HEK293 (cell line): Measurements from ENCODE around the gene HELLS.

Source experiments
- CTCF ChIA-PET: fragments of 350-600 bp; formaldehyde crosslinking; extraction: SDS; loops from one replicate; lab custom pipeline; 2021; ENCODE audit warnings: antibody characterized with exemption; lab: Yijun Ruan, JAX
- POLR2A ChIA-PET: fragments of 300-600 bp; formaldehyde crosslinking; extraction: SDS; loops from one replicate; lab custom pipeline; 2020; ENCODE audit warnings: antibody characterized with exemption, inconsistent platforms; lab: Yijun Ruan, JAX
- H3K27ac ChIP-seq: fragments of 200-500 bp; sonication (Bioruptor generic); 2 replicates; pipeline ENCODE4 v1.5.1; 2014; ENCODE audit warnings: low read depth, low read length, control low read depth, inconsistent platforms; ENCODE audit errors: extremely low read depth
- H3K36me3 ChIP-seq, 2 experiments: fragments of 200-500 bp in 1 of 2; sonication (Bioruptor generic) in 1 of 2; 1 replicate in 1 of 2; 2 replicates in 1 of 2; pipeline ENCODE4 v1.5.1; 2014 to 2017; ENCODE audit warnings: inconsistent platforms in 2 of 2, low read length in 2 of 2; ENCODE audit not compliant: control insufficient read depth in 2 of 2, insufficient read depth in 1 of 2
- H3K4me1 ChIP-seq: fragments of 200-500 bp; sonication (Bioruptor generic); 2 replicates; pipeline ENCODE4 v1.5.1; 2014; ENCODE audit warnings: mild to moderate bottlenecking, low read length, inconsistent platforms; ENCODE audit not compliant: control insufficient read depth, insufficient read depth
- H3K4me3 ChIP-seq: 2 replicates; pipeline ENCODE4 v1.5.1; 2011; ENCODE audit warnings: low read depth, mild to moderate bottlenecking, control low read depth, low read length, moderate library complexity
- H3K9me3 ChIP-seq: fragments of 200-500 bp; sonication (Bioruptor generic); 2 replicates; pipeline ENCODE4 v1.5.1; 2014; ENCODE audit warnings: low read depth, low read length, inconsistent platforms; ENCODE audit not compliant: control insufficient read depth, insufficient read depth
- GLI4 ChIP-seq: fragments of 450-650 bp; formaldehyde crosslinking; IDR thresholded peaks from 2 replicates; pipeline ENCODE4 v1.5.1; 2016; ENCODE audit warnings: missing biosample characterization, missing genetic modification characterization
- HOXA7 ChIP-seq: sonication (generic); formaldehyde crosslinking; IDR thresholded peaks from 2 replicates; pipeline ENCODE4 v1.8.1; 2022; ENCODE audit warnings: missing genetic modification reagents, borderline replicate concordance
- KLF16 ChIP-seq: fragments of 450-650 bp; formaldehyde crosslinking; IDR thresholded peaks from 2 replicates; pipeline ENCODE4 v1.5.1; 2017; ENCODE audit warnings: missing biosample characterization, missing genetic modification characterization
- MZF1 ChIP-seq: fragments of 450-650 bp; formaldehyde crosslinking; IDR thresholded peaks from 2 replicates; pipeline ENCODE4 v1.5.1; 2017; ENCODE audit warnings: missing biosample characterization, missing genetic modification characterization, borderline replicate concordance
- OVOL3 ChIP-seq: fragments of 450-650 bp; formaldehyde crosslinking; IDR thresholded peaks from 2 replicates; pipeline ENCODE4 v1.5.1; 2016; ENCODE audit warnings: missing biosample characterization, missing genetic modification characterization
- WT1 ChIP-seq: fragments of 450-650 bp; formaldehyde crosslinking; IDR thresholded peaks from 2 replicates; pipeline ENCODE4 v1.5.1; 2016; ENCODE audit warnings: missing biosample characterization, missing genetic modification characterization
- ZBTB7A ChIP-seq: fragments of 450-650 bp; formaldehyde crosslinking; IDR thresholded peaks from 2 replicates; pipeline ENCODE4 v1.5.1; 2016; ENCODE audit warnings: low read depth, missing biosample characterization, missing genetic modification characterization
- ZNF121 ChIP-seq: fragments of 450-650 bp; formaldehyde crosslinking; IDR thresholded peaks from 2 replicates; pipeline ENCODE4 v1.5.1; 2016; ENCODE audit warnings: missing biosample characterization, missing genetic modification characterization
- ZNF16 ChIP-seq: fragments of 450-650 bp; formaldehyde crosslinking; IDR thresholded peaks from 2 replicates; pipeline ENCODE4 v1.5.1; 2016; ENCODE audit warnings: low read depth, missing biosample characterization, missing genetic modification characterization
- ZNF19 ChIP-seq: fragments of 450-650 bp; formaldehyde crosslinking; IDR thresholded peaks from 2 replicates; pipeline ENCODE4; 2016; ENCODE audit warnings: missing biosample characterization, missing genetic modification characterization, low read depth
- ZNF2 ChIP-seq: fragments of 450-650 bp; formaldehyde crosslinking; IDR thresholded peaks from 2 replicates; pipeline ENCODE4 v1.5.1; 2016; ENCODE audit warnings: missing biosample characterization, missing genetic modification characterization
- ZNF202 ChIP-seq: fragments of 450-650 bp; formaldehyde crosslinking; IDR thresholded peaks from 2 replicates; pipeline ENCODE4 v1.5.1; 2016; ENCODE audit warnings: missing biosample characterization, missing genetic modification characterization, borderline replicate concordance
- ZNF211 ChIP-seq: fragments of 450-650 bp; formaldehyde crosslinking; IDR thresholded peaks from 2 replicates; pipeline ENCODE4 v1.5.1; 2016; ENCODE audit warnings: low read depth, missing biosample characterization, missing genetic modification characterization
- ZNF23 ChIP-seq: fragments of 450-650 bp; formaldehyde crosslinking; IDR thresholded peaks from 2 replicates; pipeline ENCODE4 v1.5.1; 2016; ENCODE audit warnings: missing biosample characterization, missing genetic modification characterization, borderline replicate concordance
- ZNF292 ChIP-seq: fragments of 450-650 bp; formaldehyde crosslinking; IDR thresholded peaks from 2 replicates; pipeline ENCODE4 v1.5.1; 2016; ENCODE audit warnings: low read depth, missing biosample characterization, missing genetic modification characterization, borderline replicate concordance
- ZNF354C ChIP-seq: fragments of 450-650 bp; formaldehyde crosslinking; IDR thresholded peaks from 2 replicates; pipeline ENCODE4 v1.5.1; 2016; ENCODE audit warnings: missing biosample characterization, missing genetic modification characterization, low read depth, borderline replicate concordance
- ZNF391 ChIP-seq: fragments of 450-650 bp; formaldehyde crosslinking; IDR thresholded peaks from 2 replicates; pipeline ENCODE4 v1.5.1; 2016; ENCODE audit warnings: low read depth, missing biosample characterization, missing genetic modification characterization, borderline replicate concordance
- ZNF404 ChIP-seq: fragments of 450-650 bp; formaldehyde crosslinking; IDR thresholded peaks from 2 replicates; pipeline ENCODE4 v1.5.1; 2017; ENCODE audit warnings: missing biosample characterization, missing genetic modification characterization
- ZNF426 ChIP-seq: fragments of 450-650 bp; formaldehyde crosslinking; IDR thresholded peaks from 2 replicates; pipeline ENCODE4 v1.5.1; 2017; ENCODE audit warnings: missing biosample characterization, missing genetic modification characterization, mild to moderate bottlenecking, inconsistent platforms, moderate library complexity
- ZNF549 ChIP-seq: fragments of 450-650 bp; IDR thresholded peaks from 2 replicates; pipeline ENCODE4 v1.5.1; 2018; ENCODE audit warnings: missing biosample characterization, missing genetic modification characterization, mild to moderate bottlenecking, inconsistent platforms, moderate library complexity
- ZNF658 ChIP-seq: fragments of 450-650 bp; formaldehyde crosslinking; IDR thresholded peaks from 2 replicates; pipeline ENCODE4; 2016; ENCODE audit warnings: missing biosample characterization, missing genetic modification characterization
- ZNF660 ChIP-seq: fragments of 450-650 bp; IDR thresholded peaks from 2 replicates; pipeline ENCODE4 v1.5.1; 2018; ENCODE audit warnings: missing biosample characterization, mild to moderate bottlenecking, missing genetic modification characterization
- ZNF670 ChIP-seq: fragments of 450-650 bp; formaldehyde crosslinking; IDR thresholded peaks from 2 replicates; pipeline ENCODE4 v1.5.1; 2016; ENCODE audit warnings: missing biosample characterization, missing genetic modification characterization, low read depth
- ZNF76 ChIP-seq: fragments of 450-650 bp; formaldehyde crosslinking; IDR thresholded peaks from 2 replicates; pipeline ENCODE4; 2016; ENCODE audit warnings: low read depth, missing biosample characterization, missing genetic modification characterization, borderline replicate concordance
- ZNF785 ChIP-seq: fragments of 450-650 bp; formaldehyde crosslinking; IDR thresholded peaks from 2 replicates; pipeline ENCODE4 v1.5.1; 2016; ENCODE audit warnings: missing biosample characterization, missing genetic modification characterization
- ZNF792 ChIP-seq: fragments of 450-650 bp; formaldehyde crosslinking; IDR thresholded peaks from 2 replicates; pipeline ENCODE4 v1.5.1; 2016; ENCODE audit warnings: missing biosample characterization, missing genetic modification characterization
- ZNF837 ChIP-seq: fragments of 450-650 bp; formaldehyde crosslinking; IDR thresholded peaks from 2 replicates; pipeline ENCODE4 v1.5.1; 2016; ENCODE audit warnings: missing biosample characterization, missing genetic modification characterization
- ZSCAN30 ChIP-seq: fragments of 450-650 bp; IDR thresholded peaks from 2 replicates; pipeline ENCODE4 v1.5.1; 2018; ENCODE audit warnings: missing biosample characterization, mild to moderate bottlenecking, missing genetic modification characterization, moderate library complexity
- TF ChIP-seq, protein P1 (sequence below): fragments of 450-650 bp; formaldehyde crosslinking; IDR thresholded peaks from 2 replicates; pipeline ENCODE4; 2016; ENCODE audit warnings: missing biosample characterization, missing genetic modification characterization
- TF ChIP-seq, protein P2 (sequence below): fragments of 450-650 bp; formaldehyde crosslinking; IDR thresholded peaks from 2 replicates; pipeline ENCODE4 v1.5.1; 2016; ENCODE audit warnings: missing biosample characterization, missing genetic modification characterization
- TF ChIP-seq, protein P3 (sequence below): fragments of 450-650 bp; formaldehyde crosslinking; IDR thresholded peaks from 2 replicates; pipeline ENCODE4 v1.5.1; 2016; ENCODE audit warnings: missing biosample characterization, missing genetic modification characterization
- TF ChIP-seq, protein P4 (sequence below): fragments of 450-650 bp; IDR thresholded peaks from 2 replicates; pipeline ENCODE4 v1.5.1; 2018; ENCODE audit warnings: missing biosample characterization, missing genetic modification characterization

HELLS gene

DNA sequence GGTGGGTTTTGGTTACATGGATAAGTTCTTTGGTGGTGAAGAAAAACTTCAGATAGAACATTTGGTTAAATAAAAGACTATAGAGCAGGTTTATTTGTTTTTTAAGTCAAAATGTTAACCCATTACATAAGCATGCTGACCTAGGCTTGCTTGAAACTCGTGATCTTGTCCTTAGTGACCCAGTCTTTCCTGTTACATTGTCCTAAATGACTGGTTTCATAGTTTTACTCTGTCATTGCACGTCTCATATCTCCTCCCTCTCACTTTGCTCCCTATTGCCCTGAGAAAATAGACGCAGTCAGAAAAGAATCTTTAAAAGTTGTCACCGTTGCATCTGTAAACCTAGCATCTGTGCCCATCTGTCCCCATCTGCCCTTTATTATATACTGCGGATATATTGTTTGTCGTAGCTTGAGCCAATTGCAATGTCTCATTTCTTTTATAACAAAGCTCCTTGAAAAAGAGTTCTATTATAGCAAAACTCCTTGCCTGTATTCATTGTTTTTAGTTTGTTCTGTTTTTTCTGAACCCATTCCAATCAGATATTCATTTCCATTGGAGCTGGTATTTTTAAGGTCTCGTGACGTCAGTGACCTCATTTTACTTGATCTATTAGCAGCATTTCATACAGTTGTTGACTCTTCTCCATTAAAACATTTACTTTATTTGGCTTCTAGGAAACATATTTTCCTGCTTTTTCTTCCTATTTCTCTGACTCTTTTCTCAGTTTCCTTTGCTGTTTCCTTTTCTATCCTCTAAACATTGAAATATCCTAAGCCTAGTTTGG is 57.3 kb downstream of the HELLS start:
- POLR2A ChIA-PET: no interaction called here
- no peak overlapping the region for H3K4me3 ChIP-seq
- peaks cover 68 to 75% of the 10 kb centered on the region in 2 experiments for H3K36me3 ChIP-seq
- H3K4me1 ChIP-seq: no peaks in the 10 kb centered on the region
- no peak for TF ChIP-seq ZNF549 (tag by site-specific recombination)
- TF ChIP-seq MZF1 (tag by site-specific recombination): no peak
- no peak for TF ChIP-seq ZNF792
- TF ChIP-seq GLI4 (tag by site-specific recombination): no peak
- no peak for TF ChIP-seq ZNF211 (tag by site-specific recombination)
- TF ChIP-seq ZNF19: no peak
- TF ChIP-seq, protein P1, sequence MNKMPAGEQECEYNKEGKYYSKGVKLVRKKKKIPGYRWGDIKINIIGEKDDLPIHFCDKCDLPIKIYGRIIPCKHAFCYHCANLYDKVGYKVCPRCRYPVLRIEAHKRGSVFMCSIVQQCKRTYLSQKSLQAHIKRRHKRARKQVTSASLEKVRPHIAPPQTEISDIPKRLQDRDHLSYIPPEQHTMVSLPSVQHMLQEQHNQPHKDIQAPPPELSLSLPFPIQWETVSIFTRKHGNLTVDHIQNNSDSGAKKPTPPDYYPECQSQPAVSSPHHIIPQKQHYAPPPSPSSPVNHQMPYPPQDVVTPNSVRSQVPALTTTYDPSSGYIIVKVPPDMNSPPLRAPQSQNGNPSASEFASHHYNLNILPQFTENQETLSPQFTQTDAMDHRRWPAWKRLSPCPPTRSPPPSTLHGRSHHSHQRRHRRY (tag by site-specific recombination): no peak
- no peak for TF ChIP-seq ZNF391 (tag by site-specific recombination)
- TF ChIP-seq ZNF354C (tag by site-specific recombination): no peak
- TF ChIP-seq ZNF76: no peak
- no peak for TF ChIP-seq ZNF837 (tag by site-specific recombination)
- TF ChIP-seq ZNF292 (tag by site-specific recombination): no peak
- TF ChIP-seq ZNF785 (tag by site-specific recombination): no peak
- no peak for TF ChIP-seq ZNF404 (tag by site-specific recombination)
- TF ChIP-seq ZNF670 (tag by site-specific recombination): no peak
- TF ChIP-seq, protein P2, sequence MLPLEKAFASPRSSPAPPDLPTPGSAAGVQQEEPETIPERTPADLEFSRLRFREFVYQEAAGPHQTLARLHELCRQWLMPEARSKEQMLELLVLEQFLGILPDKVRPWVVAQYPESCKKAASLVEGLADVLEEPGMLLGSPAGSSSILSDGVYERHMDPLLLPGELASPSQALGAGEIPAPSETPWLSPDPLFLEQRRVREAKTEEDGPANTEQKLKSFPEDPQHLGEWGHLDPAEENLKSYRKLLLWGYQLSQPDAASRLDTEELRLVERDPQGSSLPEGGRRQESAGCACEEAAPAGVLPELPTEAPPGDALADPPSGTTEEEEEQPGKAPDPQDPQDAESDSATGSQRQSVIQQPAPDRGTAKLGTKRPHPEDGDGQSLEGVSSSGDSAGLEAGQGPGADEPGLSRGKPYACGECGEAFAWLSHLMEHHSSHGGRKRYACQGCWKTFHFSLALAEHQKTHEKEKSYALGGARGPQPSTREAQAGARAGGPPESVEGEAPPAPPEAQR (tag by site-specific recombination): no peak
- TF ChIP-seq ZNF16 (tag by site-specific recombination): no peak
- TF ChIP-seq ZNF660 (tag by site-specific recombination): no peak
- TF ChIP-seq, protein P3, sequence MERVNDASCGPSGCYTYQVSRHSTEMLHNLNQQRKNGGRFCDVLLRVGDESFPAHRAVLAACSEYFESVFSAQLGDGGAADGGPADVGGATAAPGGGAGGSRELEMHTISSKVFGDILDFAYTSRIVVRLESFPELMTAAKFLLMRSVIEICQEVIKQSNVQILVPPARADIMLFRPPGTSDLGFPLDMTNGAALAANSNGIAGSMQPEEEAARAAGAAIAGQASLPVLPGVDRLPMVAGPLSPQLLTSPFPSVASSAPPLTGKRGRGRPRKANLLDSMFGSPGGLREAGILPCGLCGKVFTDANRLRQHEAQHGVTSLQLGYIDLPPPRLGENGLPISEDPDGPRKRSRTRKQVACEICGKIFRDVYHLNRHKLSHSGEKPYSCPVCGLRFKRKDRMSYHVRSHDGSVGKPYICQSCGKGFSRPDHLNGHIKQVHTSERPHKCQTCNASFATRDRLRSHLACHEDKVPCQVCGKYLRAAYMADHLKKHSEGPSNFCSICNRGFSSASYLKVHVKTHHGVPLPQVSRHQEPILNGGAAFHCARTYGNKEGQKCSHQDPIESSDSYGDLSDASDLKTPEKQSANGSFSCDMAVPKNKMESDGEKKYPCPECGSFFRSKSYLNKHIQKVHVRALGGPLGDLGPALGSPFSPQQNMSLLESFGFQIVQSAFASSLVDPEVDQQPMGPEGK (tag by site-specific recombination): no peak
- CTCF ChIA-PET: no interaction called here
- no peak overlapping the region for H3K27ac ChIP-seq
- no peaks in the 10 kb centered on the region for H3K9me3 ChIP-seq

DNA sequence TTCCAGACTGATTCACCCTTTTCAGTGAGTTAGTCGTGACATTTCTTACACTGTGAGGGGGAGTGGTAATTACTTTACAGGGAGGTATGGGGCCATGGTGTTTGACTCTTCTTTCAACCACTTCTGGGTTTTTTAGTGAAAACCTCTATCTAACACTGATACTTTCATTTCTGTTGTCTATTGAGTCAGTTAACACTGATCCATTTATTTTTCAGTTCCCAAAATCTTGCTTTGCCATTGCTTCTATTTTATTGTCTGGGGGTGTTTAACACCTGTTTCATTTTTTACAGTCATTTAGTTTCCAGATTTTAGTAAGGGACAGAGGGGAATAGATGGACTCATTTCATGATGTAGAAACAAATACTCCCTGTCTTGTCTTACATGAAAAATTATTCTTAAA is 61.5 kb downstream of the HELLS start:
- no peak overlapping the region for H3K4me3 ChIP-seq
- peaks cover 65 to 76% of the 10 kb centered on the region in 2 experiments for H3K36me3 ChIP-seq
- no peaks in the 10 kb centered on the region for H3K9me3 ChIP-seq
- POLR2A ChIA-PET: no interaction called here
- no peaks in the 10 kb centered on the region for H3K4me1 ChIP-seq
- no peak overlapping the region for H3K27ac ChIP-seq
- CTCF ChIA-PET: no interaction called here
- no peak for TF ChIP-seq OVOL3 (tag by site-specific recombination)
- no peak for TF ChIP-seq ZNF23 (tag by site-specific recombination)
- TF ChIP-seq ZNF202: no peak
- TF ChIP-seq, protein P4, sequence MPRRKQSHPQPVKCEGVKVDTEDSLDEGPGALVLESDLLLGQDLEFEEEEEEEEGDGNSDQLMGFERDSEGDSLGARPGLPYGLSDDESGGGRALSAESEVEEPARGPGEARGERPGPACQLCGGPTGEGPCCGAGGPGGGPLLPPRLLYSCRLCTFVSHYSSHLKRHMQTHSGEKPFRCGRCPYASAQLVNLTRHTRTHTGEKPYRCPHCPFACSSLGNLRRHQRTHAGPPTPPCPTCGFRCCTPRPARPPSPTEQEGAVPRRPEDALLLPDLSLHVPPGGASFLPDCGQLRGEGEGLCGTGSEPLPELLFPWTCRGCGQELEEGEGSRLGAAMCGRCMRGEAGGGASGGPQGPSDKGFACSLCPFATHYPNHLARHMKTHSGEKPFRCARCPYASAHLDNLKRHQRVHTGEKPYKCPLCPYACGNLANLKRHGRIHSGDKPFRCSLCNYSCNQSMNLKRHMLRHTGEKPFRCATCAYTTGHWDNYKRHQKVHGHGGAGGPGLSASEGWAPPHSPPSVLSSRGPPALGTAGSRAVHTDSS: no peak
- no peak for TF ChIP-seq ZNF426 (tag by site-specific recombination)
- TF ChIP-seq ZNF2 (tag by site-specific recombination): no peak
- TF ChIP-seq WT1 (tag by site-specific recombination): no peak
- no peak for TF ChIP-seq ZNF121 (tag by site-specific recombination)
- no peak for TF ChIP-seq HOXA7 (CRISPR knock-in tag)
- no peak for TF ChIP-seq KLF16 (tag by site-specific recombination)
- TF ChIP-seq ZSCAN30 (tag by site-specific recombination): no peak
- no peak for TF ChIP-seq ZBTB7A (tag by site-specific recombination)
- TF ChIP-seq ZNF658 (tag by site-specific recombination): no peak
